Pancreas (tissue), 10 donors: ENCODE results near the gene SMNDC1. TPM values are rescaled to one million over a fixed set of nuclear protein-coding genes. Genes with fewer than 3 reads are reported as not detected.
"Not testable (repeated sequence)": the region's sequence is repeated elsewhere in the genome, so short reads cannot be mapped to it uniquely, and the experiment has no call there.

ENCODE experiments used
- ATAC-seq, 4 donors: fragments of 200-7000 bp; cut with Tn5 transposase; one replicate each; pipeline versions ENCODE4 v1.8.0 to v1.9.1; 2020; ENCODE audit warnings: mild to moderate bottlenecking in 4 of 4, moderate library complexity in 4 of 4
- DNase-seq, 6 donors: peaks; one replicate each; pipeline ENCODE4 v3.0.0-alpha.2; 2020
- FAIRE-seq: peaks from 2 replicates; lab custom pipeline; 2012; peaks lifted over from hg19 to GRCh38; lab: Jason Lieb, UNC
- H3K27ac ChIP-seq, 4 donors: fragments of 200-600 bp; sonication (generic); 1 replicate in 3 of 4; 2 replicates in 1 of 4; pipeline versions ENCODE4 v1.5.0 to v1.8.0; 2020
- H3K27me3 ChIP-seq, 4 donors: fragments of 200-600 bp; one replicate each; pipeline ENCODE4 v1.8.0; 2021
- H3K36me3 ChIP-seq, 3 donors: fragments of 200-600 bp; sonication (generic) in 1 of 3; one replicate each; pipeline versions ENCODE4 v1.5.0 to v1.8.0; 2020 to 2021
- H3K4me1 ChIP-seq, 3 donors: fragments of 200-600 bp; one replicate each; pipeline ENCODE4 v1.8.0; 2021
- H3K4me3 ChIP-seq, 4 donors: fragments of 200-600 bp; sonication (generic) in 2 of 4; one replicate each; pipeline versions ENCODE4 v1.5.0 to v1.8.0; 2020 to 2021
- H3K9me3 ChIP-seq, 4 donors: fragments of 200-600 bp; one replicate each; pipeline ENCODE4 v1.8.0; 2021
- WGBS, 2 donors: extraction: QIAGEN DNeasy Blood & Tissue Kit; methylation state at CpG; one replicate each; pipeline ENCODE4 v1.1.7; 2013; 5-methylcytosine and 5-hydroxymethylcytosine counted together
- intact Hi-C, 3 donors: fragments of 100-400 bp; cut with DNase I; formaldehyde crosslinking; loops; one replicate each; pipeline versions ENCODE4 v1.11.1 to v1.14.2; 2022
- polyA plus RNA-seq, 2 donors: library from polyadenylated mRNA; stranded (reverse); fragments of 200-250 nt; gene quantifications; one replicate each; pipeline ENCODE4 v1.2.3, GENCODE V29; 2013
- total RNA-seq, 6 donors: library from RNA; stranded (reverse); fragmentation: NEBNext Ultra II Directional in 4 of 6; extraction: Animal tissue kit (Norgen Biotek cat#: 25700) in 4 of 6; gene quantifications; one replicate each; pipeline versions ENCODE4 v1.2.1 to v1.2.4, GENCODE V29; 2021 to 2023
- TF ChIP-seq, protein P1 (sequence below), 4 donors: fragments of 200-600 bp; sonication (generic) in 3 of 4; IDR thresholded peaks; one replicate each; pipeline versions ENCODE4 v1.5.0 to v1.8.0; 2021; ENCODE audit warnings: antibody characterized with exemption in 4 of 4
- donor health status: healthy with polysubstance abuse.
- donor health status: DM: no; HTN: no; CAD: no; lungs with moderate emphysema.
- donor health status: DM: no; HTN: no; CAD: no.
- donor health status: control.
- donor health status: control.
- donor health status: Bipolar disorder and iron deficiency.
- donor health status: DM: yes; HTN: yes; CAD: no.
- donor health status: DM: no; HTN: no; CAD: no.
- donor health status: DM: no; HTN: no; CAD: no.
- donor health status: DM: yes; HTN: yes; CAD: no.

Gene SMNDC1
- total and polyA plus RNA-seq, 8 donors = 5.2 to 13.7 (median 9.4) TPM

DNA sequence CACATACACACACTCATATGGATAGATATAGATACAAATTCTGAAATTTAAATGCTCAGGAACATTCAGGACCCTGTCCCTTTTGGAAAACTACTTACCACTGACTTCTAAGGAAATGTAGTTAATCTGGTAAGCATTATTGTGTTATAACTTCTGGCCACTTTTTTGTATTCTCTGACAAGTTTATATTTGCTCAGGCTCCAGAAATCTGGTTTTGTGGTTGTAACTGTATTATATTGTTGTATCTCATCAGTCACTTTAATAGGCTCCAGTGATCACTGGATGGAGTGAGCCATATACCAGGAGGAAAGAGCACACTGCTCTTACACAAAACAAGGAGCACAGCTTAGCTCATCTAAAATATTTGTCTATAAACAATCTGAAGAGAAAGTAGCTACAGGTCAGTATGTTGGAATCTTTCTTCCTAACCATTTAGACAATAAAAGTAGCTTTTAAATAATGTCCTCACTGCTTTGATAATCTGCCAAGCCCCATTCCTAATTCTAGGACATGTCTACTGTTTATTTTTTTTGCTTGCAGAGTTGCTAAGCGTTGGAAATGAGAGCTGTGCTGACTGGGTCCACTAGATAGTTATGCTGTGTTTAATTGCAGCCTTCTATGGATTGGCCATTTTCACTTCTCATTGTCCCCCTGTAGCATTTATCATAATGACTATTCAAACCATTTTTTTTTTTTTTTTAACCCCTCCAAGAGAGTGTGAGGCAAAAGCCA lies 43.8 kb downstream of the SMNDC1 start:
- peaks cover 0 to 6% (median 0%) of the 10 kb centered on the region in 3 donors for H3K4me1 ChIP-seq
- H3K36me3 ChIP-seq = no peaks in the 10 kb centered on the region
- H3K27ac ChIP-seq = no peak overlapping the region
- WGBS, 2 donors = 67 to 70% methylated on average over 1 of the region's 1 CpG
- no peaks in the 10 kb centered on the region for H3K9me3 ChIP-seq
- TF ChIP-seq, protein P1, sequence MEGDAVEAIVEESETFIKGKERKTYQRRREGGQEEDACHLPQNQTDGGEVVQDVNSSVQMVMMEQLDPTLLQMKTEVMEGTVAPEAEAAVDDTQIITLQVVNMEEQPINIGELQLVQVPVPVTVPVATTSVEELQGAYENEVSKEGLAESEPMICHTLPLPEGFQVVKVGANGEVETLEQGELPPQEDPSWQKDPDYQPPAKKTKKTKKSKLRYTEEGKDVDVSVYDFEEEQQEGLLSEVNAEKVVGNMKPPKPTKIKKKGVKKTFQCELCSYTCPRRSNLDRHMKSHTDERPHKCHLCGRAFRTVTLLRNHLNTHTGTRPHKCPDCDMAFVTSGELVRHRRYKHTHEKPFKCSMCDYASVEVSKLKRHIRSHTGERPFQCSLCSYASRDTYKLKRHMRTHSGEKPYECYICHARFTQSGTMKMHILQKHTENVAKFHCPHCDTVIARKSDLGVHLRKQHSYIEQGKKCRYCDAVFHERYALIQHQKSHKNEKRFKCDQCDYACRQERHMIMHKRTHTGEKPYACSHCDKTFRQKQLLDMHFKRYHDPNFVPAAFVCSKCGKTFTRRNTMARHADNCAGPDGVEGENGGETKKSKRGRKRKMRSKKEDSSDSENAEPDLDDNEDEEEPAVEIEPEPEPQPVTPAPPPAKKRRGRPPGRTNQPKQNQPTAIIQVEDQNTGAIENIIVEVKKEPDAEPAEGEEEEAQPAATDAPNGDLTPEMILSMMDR (IDR thresholded peaks at IDR 0.05) = no peak
- FAIRE-seq (peak; percentile 53), DNase-seq (no peak), ATAC-seq (no peak)
- H3K4me3 ChIP-seq = no peak overlapping the region
- H3K27me3 ChIP-seq = no peaks in the 10 kb centered on the region
- intact Hi-C loops = no loop called here

DNA sequence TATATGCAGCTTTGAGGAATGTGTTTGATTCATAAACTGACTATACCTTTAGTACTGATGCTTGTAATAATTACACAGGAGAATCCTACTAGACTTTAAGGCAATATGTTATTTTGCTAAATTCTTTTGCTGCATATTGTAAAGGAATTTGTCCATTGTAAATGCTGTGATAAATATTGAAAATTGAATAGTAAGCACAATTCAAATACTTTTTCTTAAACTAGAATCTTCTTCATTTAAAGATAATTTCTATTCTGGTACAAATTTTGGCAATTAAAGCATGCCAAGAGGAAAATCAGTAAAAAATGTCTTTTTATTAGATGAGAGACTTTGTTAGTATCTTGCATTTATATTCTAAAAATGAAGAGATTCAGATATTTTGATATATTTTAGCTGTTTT lies 45.4 kb downstream of the SMNDC1 start:
- peaks cover 0 to 6% (median 0%) of the 10 kb centered on the region in 3 donors for H3K4me1 ChIP-seq
- intact Hi-C loops = no loop called here
- no peaks in the 10 kb centered on the region for H3K27me3 ChIP-seq
- no peak overlapping the region for H3K4me3 ChIP-seq
- H3K36me3 ChIP-seq = no peaks in the 10 kb centered on the region
- TF ChIP-seq, protein P1 (IDR thresholded peaks at IDR 0.05) = no peak
- FAIRE-seq (no peak), DNase-seq (no peak), ATAC-seq (no peak)
- H3K9me3 ChIP-seq = no peaks in the 10 kb centered on the region
- H3K27ac ChIP-seq = no peak overlapping the region

DNA sequence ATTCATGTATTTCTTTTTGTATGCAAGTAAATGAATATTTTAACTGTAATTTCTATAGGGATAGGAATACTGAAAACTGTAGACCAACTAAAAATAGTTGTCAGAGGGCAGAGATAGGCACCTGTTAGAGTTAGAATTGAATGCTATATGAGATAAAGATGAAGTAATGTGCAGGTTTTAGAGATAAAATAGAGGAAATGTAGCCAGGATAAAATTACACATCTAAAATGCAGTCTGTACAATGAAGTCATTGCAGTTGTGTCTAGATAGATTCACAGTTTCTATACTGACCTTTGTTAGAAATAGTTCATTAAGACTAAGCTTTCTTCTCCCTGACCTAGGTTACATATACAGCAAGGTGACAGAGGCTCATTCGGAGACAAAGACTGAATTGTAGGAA lies 46.2 kb downstream of the SMNDC1 start:
- H3K36me3 ChIP-seq = no peaks in the 10 kb centered on the region
- H3K4me1 ChIP-seq = peaks cover 0 to 6% (median 0%) of the 10 kb centered on the region in 3 donors
- DNase-seq = no peak
- H3K27ac ChIP-seq = no peak overlapping the region
- TF ChIP-seq, protein P1 (IDR thresholded peaks at IDR 0.05) = no peak
- H3K27me3 ChIP-seq = no peaks in the 10 kb centered on the region
- H3K4me3 ChIP-seq = no peak overlapping the region
- FAIRE-seq = no peak
- intact Hi-C loops = no loop called here
- ATAC-seq = no peak
- H3K9me3 ChIP-seq = no peaks in the 10 kb centered on the region
- WGBS, 2 donors = 66 to 84% methylated on average over 1 of the region's 1 CpG

DNA sequence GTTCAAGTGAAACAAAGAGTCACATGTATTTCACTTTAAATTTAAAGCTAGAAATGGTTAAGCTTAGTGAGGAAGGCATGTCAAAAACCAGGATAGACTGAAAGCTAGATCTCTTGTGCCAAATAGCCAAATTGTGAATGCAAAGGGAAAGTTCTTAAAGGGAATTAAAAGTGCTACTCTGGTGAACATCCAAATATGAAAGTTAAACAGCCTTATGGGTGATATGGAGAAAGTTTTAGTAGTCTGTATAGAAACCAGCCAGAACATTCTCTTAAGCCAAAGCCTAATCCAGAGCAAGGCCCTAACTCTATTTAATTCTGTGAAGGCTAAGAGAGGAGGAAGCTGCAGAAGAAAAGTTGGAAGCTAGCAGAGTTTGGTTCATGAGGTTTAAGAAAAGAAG lies 50.3 kb downstream of the SMNDC1 start:
- intact Hi-C loops = no loop called here
- Histone ChIP-seq H3K36me3 (no peaks in the 10 kb centered on the region), H3K4me3 (no peak overlapping the region), H3K4me1 (no peaks in the 10 kb centered on the region), H3K9me3 (no peaks in the 10 kb centered on the region), H3K27ac (no peak overlapping the region), H3K27me3 (no peaks in the 10 kb centered on the region)
- FAIRE-seq (no peak), DNase-seq (no peak), ATAC-seq (no peak)
- TF ChIP-seq, protein P1 (IDR thresholded peaks at IDR 0.05) = no peak

DNA sequence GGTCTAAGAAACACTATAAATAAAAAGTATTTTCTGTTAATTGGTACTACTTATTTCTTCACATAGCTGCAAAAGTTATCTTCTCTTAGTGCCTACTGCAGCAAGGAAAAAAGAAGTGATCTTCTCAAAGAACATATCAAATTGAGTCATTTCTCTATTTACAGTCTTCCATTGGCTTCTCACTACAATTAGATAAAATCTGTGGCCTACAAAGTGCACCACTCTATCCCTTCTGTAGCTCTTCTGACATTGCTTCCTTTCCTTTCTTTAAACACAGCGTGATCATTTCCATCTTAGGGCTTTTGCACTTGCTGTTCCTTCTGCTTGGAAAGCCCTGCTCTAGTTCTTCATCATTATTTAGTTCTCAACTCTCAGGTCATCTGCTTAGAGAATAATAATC lies 52.6 kb downstream of the SMNDC1 start:
- TF ChIP-seq, protein P1 (IDR thresholded peaks at IDR 0.05) = no peak
- no peak overlapping the region for H3K4me3 ChIP-seq
- ATAC-seq (no peak), FAIRE-seq (no peak), DNase-seq (no peak)
- no peak overlapping the region for H3K27ac ChIP-seq
- no peaks in the 10 kb centered on the region for H3K9me3 ChIP-seq
- intact Hi-C loops = no loop called here
- H3K27me3 ChIP-seq = no peaks in the 10 kb centered on the region
- 94 to 100% methylated on average over 1 of the region's 1 CpG for WGBS, 2 donors
- H3K36me3 ChIP-seq = no peaks in the 10 kb centered on the region
- no peaks in the 10 kb centered on the region for H3K4me1 ChIP-seq

DNA sequence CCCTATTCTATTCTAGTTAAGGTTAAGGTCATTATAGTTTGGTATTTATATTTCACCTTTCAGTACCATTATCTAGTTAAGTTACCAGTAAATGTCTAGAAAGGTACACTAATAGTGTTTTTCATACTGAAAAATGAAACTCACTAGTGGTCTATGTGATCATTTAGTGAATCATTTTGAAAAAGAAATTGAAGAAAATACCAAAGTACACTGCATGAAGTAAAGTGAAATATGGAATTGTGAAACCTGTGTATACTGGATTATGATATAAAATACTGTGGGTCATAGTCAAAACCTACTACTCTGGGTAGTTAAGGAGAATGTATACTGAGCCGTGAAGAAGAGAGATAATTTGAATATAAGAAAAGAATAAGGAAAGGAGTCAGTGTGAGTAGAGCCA lies 53.3 kb downstream of the SMNDC1 start:
- 84 to 100% methylated on average over 1 of the region's 1 CpG for WGBS, 2 donors
- FAIRE-seq = peak; percentile 53

DNA sequence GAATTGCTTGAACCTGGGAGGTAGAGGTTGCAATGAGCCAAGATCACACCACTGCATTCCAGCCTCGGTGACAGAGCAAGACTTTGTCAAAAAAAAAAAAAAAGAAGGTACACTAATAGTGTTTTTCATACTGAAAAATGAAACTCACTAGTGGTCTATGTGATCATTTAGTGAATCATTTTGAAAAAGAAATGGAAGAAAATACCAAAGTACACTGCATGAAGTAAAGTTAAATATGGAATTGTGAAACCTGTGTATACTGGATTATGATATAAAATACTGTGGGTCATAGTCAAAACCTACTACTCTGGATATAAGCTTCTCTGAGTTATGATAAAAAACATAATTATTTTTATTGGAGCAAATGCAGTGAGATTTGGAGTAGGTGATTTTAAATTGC lies 55.2 kb downstream of the SMNDC1 start:
- FAIRE-seq, intact Hi-C loops, H3K4me3 ChIP-seq, H3K36me3 ChIP-seq, ATAC-seq, H3K4me1 ChIP-seq, H3K27ac ChIP-seq, H3K27me3 ChIP-seq, DNase-seq, H3K9me3 ChIP-seq: not testable (repeated sequence)
- WGBS, 2 donors = 83 to 87% methylated on average over 1 of the region's 1 CpG

More for the DNA sequence above, 53.3 kb downstream of the SMNDC1 start:
- H3K36me3 ChIP-seq, H3K27me3 ChIP-seq, H3K27ac ChIP-seq, intact Hi-C loops, H3K9me3 ChIP-seq, H3K4me1 ChIP-seq, DNase-seq, ATAC-seq, H3K4me3 ChIP-seq: not testable (repeated sequence)

DNA sequence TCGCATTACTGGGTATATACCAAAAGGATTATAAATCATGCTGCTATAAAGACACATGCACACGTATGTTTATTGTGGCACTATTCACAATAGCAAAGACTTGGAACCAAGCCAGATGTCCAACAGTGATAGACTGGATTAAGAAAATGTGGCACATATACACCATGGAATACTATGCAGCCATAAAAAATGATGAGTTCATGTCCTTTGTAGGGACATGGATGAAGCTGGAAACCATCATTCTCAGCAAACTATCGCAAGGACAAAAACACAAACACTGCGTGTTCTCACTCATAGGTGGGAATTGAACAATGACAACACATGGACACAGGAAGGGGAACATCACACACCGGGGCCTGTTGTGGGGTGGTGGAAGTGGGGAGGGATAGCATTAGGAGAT lies 56.9 kb downstream of the SMNDC1 start:
- H3K27ac ChIP-seq, H3K4me1 ChIP-seq, intact Hi-C loops, FAIRE-seq, DNase-seq, H3K4me3 ChIP-seq, H3K27me3 ChIP-seq, H3K36me3 ChIP-seq, ATAC-seq, H3K9me3 ChIP-seq: not testable (repeated sequence)
- WGBS, 2 donors = 94 to 99% methylated on average over 4 to 5 of the region's 5 CpGs
